SK-N-SH (cell line): ENCODE measurements around the gene PTPRD. TPM values are rescaled to one million over a fixed set of nuclear protein-coding genes. Genes with fewer than 3 reads are reported as not detected.

Experiments used
- CTCF ChIA-PET: fragments of 300-600, 350-600 bp; formaldehyde crosslinking; extraction: SDS; loops from one replicate; lab custom pipeline; 2021; lab: Yijun Ruan, JAX
- POLR2A ChIA-PET: fragments of 350-600 bp; sonication (Branson Sonifier 250); formaldehyde crosslinking; extraction: SDS; loops from one replicate; lab custom pipeline; 2020; ENCODE audit warnings: antibody characterized with exemption, inconsistent platforms; lab: Yijun Ruan, JAX
- DNase-seq: peaks from one replicate; pipeline ENCODE4 v3.0.0; 2012
- H2AFZ ChIP-seq: fragments of 200-600 bp; sonication (generic); 2 replicates; pipeline ENCODE4 v1.8.1; 2016; ENCODE audit warnings: antibody characterized with exemption, mild to moderate bottlenecking, low read depth
- H3F3A ChIP-seq: fragments of 200-600 bp; sonication (generic); replicated peaks from 2 replicates; pipeline ENCODE3; 2016; ENCODE audit warnings: antibody characterized with exemption, mild to moderate bottlenecking; ENCODE audit not compliant: insufficient read depth
- H3K27ac ChIP-seq, 2 experiments: fragments of 200-500 bp in 1 of 2; fragments of 200-600 bp in 1 of 2; sonication (Bioruptor generic) in 1 of 2; sonication (generic), shearing (Covaris generic) in 1 of 2; 2 replicates each; pipeline versions ENCODE4 v1.5.1 to v1.6.1; 2014 to 2016; ENCODE audit warnings: low read depth in 2 of 2, inconsistent platforms in 1 of 2, low read length in 1 of 2, mild to moderate bottlenecking in 1 of 2, mixed read lengths in 1 of 2
- H3K27me3 ChIP-seq: fragments of 200-600 bp; sonication (generic), shearing (Covaris generic); 2 replicates; pipeline ENCODE4 v1.6.1; 2016; ENCODE audit warnings: mixed run types; ENCODE audit not compliant: insufficient read depth
- H3K36me3 ChIP-seq, 2 experiments: fragments of 200-500 bp in 1 of 2; fragments of 200-600 bp in 1 of 2; sonication (Bioruptor generic) in 1 of 2; sonication (generic) in 1 of 2; replicated peaks in 1 of 2; 2 replicates each; pipeline versions ENCODE3 to v1.5.1; 2014 to 2016; ENCODE audit warnings: low read length in 1 of 2, mild to moderate bottlenecking in 1 of 2; ENCODE audit not compliant: insufficient read depth in 2 of 2, control insufficient read depth in 1 of 2
- H3K4me1 ChIP-seq, 2 experiments: fragments of 200-500 bp in 1 of 2; fragments of 200-600 bp in 1 of 2; sonication (Bioruptor generic) in 1 of 2; sonication (generic), shearing (Covaris generic) in 1 of 2; 2 replicates each; pipeline versions ENCODE4 v1.5.1 to v1.6.1; 2014 to 2016; ENCODE audit warnings: low read depth in 1 of 2, low read length in 1 of 2, mixed run types in 1 of 2; ENCODE audit not compliant: insufficient read depth in 2 of 2, control insufficient read depth in 1 of 2
- H3K4me2 ChIP-seq: fragments of 200-600 bp; sonication (generic), shearing (Covaris generic); 2 replicates; pipeline ENCODE4 v1.6.1; 2017; ENCODE audit warnings: mixed run types
- H3K4me3 ChIP-seq, 2 experiments: fragments of 200-500 bp in 1 of 2; fragments of 200-600 bp in 1 of 2; sonication (Bioruptor generic) in 1 of 2; sonication (generic), shearing (Covaris generic) in 1 of 2; 2 replicates each; pipeline versions ENCODE4 v1.5.1 to v1.8.1; 2014 to 2016; ENCODE audit warnings: low read depth in 2 of 2, inconsistent platforms in 1 of 2, low read length in 1 of 2, mild to moderate bottlenecking in 1 of 2, mixed read lengths in 1 of 2, moderate library complexity in 1 of 2
- H3K79me2 ChIP-seq: fragments of 200-600 bp; sonication (generic); 2 replicates; pipeline ENCODE4 v1.8.1; 2017; ENCODE audit warnings: mild to moderate bottlenecking; ENCODE audit not compliant: insufficient read depth
- H3K9ac ChIP-seq: fragments of 200-600 bp; sonication (generic); 2 replicates; pipeline ENCODE4 v1.6.1; 2017; ENCODE audit warnings: mixed run types
- H3K9me2 ChIP-seq: fragments of 200-600 bp; sonication (generic); 2 replicates; pipeline ENCODE4 v1.6.1; 2017; ENCODE audit warnings: mixed run types
- H3K9me3 ChIP-seq: fragments of 200-600 bp; sonication (generic); 2 replicates; pipeline ENCODE4 v1.6.1; 2017; ENCODE audit warnings: mixed run types, mild to moderate bottlenecking, moderate library complexity
- H4K20me1 ChIP-seq: fragments of 200-600 bp; sonication (generic); 2 replicates; pipeline ENCODE4 v1.6.1; 2017; ENCODE audit warnings: mild to moderate bottlenecking, mixed run types; ENCODE audit not compliant: insufficient read depth
- CTCF ChIP-seq: fragments of 200-600 bp; sonication (generic); IDR thresholded peaks from 2 replicates; pipeline ENCODE4 v1.6.1; 2017; ENCODE audit warnings: antibody characterized with exemption, mild to moderate bottlenecking, moderate library complexity
- ELF1 ChIP-seq: IDR thresholded peaks from 2 replicates; pipeline ENCODE4 v1.4.0; 2012
- EP300 ChIP-seq, 2 experiments: IDR thresholded peaks; 2 replicates each; pipeline versions ENCODE4 v1.4.0 to v1.6.1; 2012; ENCODE audit warnings: borderline replicate concordance in 1 of 2, low read depth in 1 of 2, low read length in 1 of 2
- EZH2phosphoT487 ChIP-seq: fragments of 200-600 bp; sonication (generic); IDR thresholded peaks from 2 replicates; pipeline ENCODE4 v1.6.1; 2017; ENCODE audit warnings: low read depth, mixed run types, mild to moderate bottlenecking, antibody characterized with exemption, moderate library complexity, borderline replicate concordance
- GABPA ChIP-seq: IDR thresholded peaks from 2 replicates; pipeline ENCODE4 v1.4.0; 2012; ENCODE audit warnings: low read depth, mild to moderate bottlenecking
- GATA2 ChIP-seq: sonication (generic); formaldehyde crosslinking; IDR thresholded peaks from 2 replicates; pipeline ENCODE4 v1.5.0; 2020; ENCODE audit warnings: mild to moderate bottlenecking, missing genetic modification reagents
- IRF3 ChIP-seq: fragments of 150-350 bp; IDR thresholded peaks from 2 replicates; pipeline ENCODE4 v1.6.1; 2016; ENCODE audit warnings: mild to moderate bottlenecking, low read depth, low read length
- JUND ChIP-seq: IDR thresholded peaks from 2 replicates; pipeline ENCODE4 v1.4.0; 2012
- POLR2AphosphoS5 ChIP-seq: IDR thresholded peaks from 2 replicates; pipeline ENCODE4 v1.6.1; 2012; ENCODE audit warnings: low read depth, low read length
- RAD21 ChIP-seq: IDR thresholded peaks from 2 replicates; pipeline ENCODE4 v1.6.1; 2012; ENCODE audit warnings: mild to moderate bottlenecking, low read length
- RFX5 ChIP-seq: IDR thresholded peaks from 2 replicates; pipeline ENCODE4 v1.6.1; 2012; ENCODE audit warnings: mild to moderate bottlenecking, improper control_type of control experiment, low read length
- SMC3 ChIP-seq: IDR thresholded peaks from 2 replicates; pipeline ENCODE4 v1.6.1; 2012; ENCODE audit warnings: low read depth, low read length, improper control_type of control experiment
- TCF12 ChIP-seq: IDR thresholded peaks from 2 replicates; pipeline ENCODE4 v1.4.0; 2012
- USF1 ChIP-seq: IDR thresholded peaks from 2 replicates; pipeline ENCODE4 v1.4.0; 2012; ENCODE audit warnings: low read depth, borderline replicate concordance
- ZBTB33 ChIP-seq: IDR thresholded peaks from 2 replicates; pipeline ENCODE4 v1.4.0; 2012; ENCODE audit warnings: low read depth, borderline replicate concordance
- WGBS: methylation state at CpG from one replicate; pipeline ENCODE4 v1.1.6; 2017; ENCODE audit warnings: low lambda C conversion rate; 5-methylcytosine and 5-hydroxymethylcytosine counted together
- polyA plus RNA-seq, 3 experiments: library from polyadenylated mRNA; depleted of rRNA; stranded (reverse); fragments of >200 nt; gene quantifications; 2 replicates each; pipeline ENCODE4 v1.2.3, GENCODE V29; 2012

PTPRD gene
- polyA plus RNA-seq, 1 of the 3 experiments (the other 2 are of a cell fraction): 0.15 TPM

GRCh38 chr9:9352877-9353481, 1259.8 kb downstream of the PTPRD start:
- H3F3A ChIP-seq: no peaks in the 10 kb centered on the region
- ChIA-PET CTCF (interaction anchor here (1.0 kb wide), 1 partner anchor 590 kb away, joined by 3 read pairs; no protein-coding TSS in a partner anchor), POLR2A (no interaction called here)
- H3K9me3 ChIP-seq: no peaks in the 10 kb centered on the region
- H3K4me1 ChIP-seq: no peaks in the 10 kb centered on the region
- H4K20me1 ChIP-seq: no peaks in the 10 kb centered on the region
- H3K36me3 ChIP-seq: no peaks in the 10 kb centered on the region
- WGBS: 60% methylated on average over 2 of the region's 2 CpGs
- H3K4me3 ChIP-seq: no peak overlapping the region
- no peak overlapping the region for H2AFZ ChIP-seq
- DNase-seq: no peak
- no peaks in the 10 kb centered on the region for H3K9me2 ChIP-seq
- H3K27me3 ChIP-seq: no peaks in the 10 kb centered on the region
- no peak for TF ChIP-seq JUND
- TF ChIP-seq CTCF: peak; percentile 78
- peak; percentile 51; the same call in 1 of the 2 replicates for TF ChIP-seq SMC3
- no peak for TF ChIP-seq EZH2phosphoT487
- TF ChIP-seq RAD21: peak; percentile 69
- TF ChIP-seq GATA2 (CRISPR knock-in tag): no peak
- TF ChIP-seq USF1: no peak
- no peak overlapping the region for H3K4me2 ChIP-seq
- no peaks in the 10 kb centered on the region for H3K79me2 ChIP-seq
- H3K9ac ChIP-seq: no peak overlapping the region
- no peak overlapping the region for H3K27ac ChIP-seq

- POLR2A ChIA-PET: no interaction called here
Measured at GRCh38 chr9:9341203-9341602, 1271.6 kb downstream of the PTPRD start.

GRCh38 chr9:9337129-9337528, 1275.7 kb downstream of the PTPRD start:
- no peaks in the 10 kb centered on the region for H3K79me2 ChIP-seq
- peaks cover 0 to 5% of the 10 kb centered on the region in 2 experiments; a peak in 1 of 4 replicates for H3K4me1 ChIP-seq
- no peaks in the 10 kb centered on the region for H4K20me1 ChIP-seq
- no peaks in the 10 kb centered on the region for H3K27me3 ChIP-seq
- no peaks in the 10 kb centered on the region for H3K9me2 ChIP-seq
- no peaks in the 10 kb centered on the region for H3K36me3 ChIP-seq
- H3K4me3 ChIP-seq: no peak overlapping the region
- ChIA-PET CTCF (no interaction called here), POLR2A (no interaction called here)
- no peaks in the 10 kb centered on the region for H3K9me3 ChIP-seq
- H3K27ac ChIP-seq: no peak overlapping the region
- H2AFZ ChIP-seq: no peak overlapping the region
- H3K9ac ChIP-seq: no peak overlapping the region
- TF ChIP-seq EZH2phosphoT487 (no peak), ZBTB33 (no peak), JUND (no peak), GABPA (no peak), POLR2AphosphoS5 (no peak), TCF12 (no peak), IRF3 (no peak), ELF1 (no peak), RFX5 (no peak), SMC3 (no peak)
- no peak overlapping the region for H3K4me2 ChIP-seq
- no peak for DNase-seq
- H3F3A ChIP-seq: no peaks in the 10 kb centered on the region

More at GRCh38 chr9:9341203-9341602, 1271.6 kb downstream of the PTPRD start:
- no peaks in the 10 kb centered on the region for H3K36me3 ChIP-seq
- H3K4me3 ChIP-seq: no peak overlapping the region
- H3K9me2 ChIP-seq: no peaks in the 10 kb centered on the region
- peak overlapping the region in 1 of 2 experiments; percentile 50; a peak in 1 of 4 replicates for H3K27ac ChIP-seq
- H3K4me1 ChIP-seq: peaks cover 0 to 5% of the 10 kb centered on the region in 2 experiments; a peak in 1 of 4 replicates
- WGBS: 25% methylated on average over 2 of the region's 2 CpGs
- H3K27me3 ChIP-seq: no peaks in the 10 kb centered on the region
- peak; percentile 1 for DNase-seq
- H2AFZ ChIP-seq: no peak overlapping the region
- no peaks in the 10 kb centered on the region for H4K20me1 ChIP-seq
- TF ChIP-seq EP300 (IDR thresholded peaks at IDR 0.05; ENCODE audit: borderline replicate concordance in 1 of 2, low read depth in 1 of 2, low read length in 1 of 2): no peak
- no peak overlapping the region for H3K4me2 ChIP-seq
- no peak overlapping the region for H3K9ac ChIP-seq
- H3F3A ChIP-seq: no peaks in the 10 kb centered on the region
- H3K9me3 ChIP-seq: no peaks in the 10 kb centered on the region
- CTCF ChIA-PET: no interaction called here
- H3K79me2 ChIP-seq: no peaks in the 10 kb centered on the region
